Breast epithelium (tissue), 3 donors: Measurements from ENCODE around the gene FAM131C.

Experiments used
- CTCF ChIP-seq, 3 donors: fragments of 450-650 bp; IDR thresholded peaks; one replicate each; pipeline ENCODE4 v1.5.1; 2016 to 2017; ENCODE audit warnings: antibody characterized with exemption in 3 of 3, mild to moderate bottlenecking in 3 of 3, moderate library complexity in 3 of 3
- POLR2A ChIP-seq: fragments of 450-650 bp; IDR thresholded peaks from one replicate; pipeline ENCODE4 v1.6.1; 2016; ENCODE audit warnings: antibody characterized with exemption, mild to moderate bottlenecking, moderate library complexity
- POLR2AphosphoS5 ChIP-seq, 3 donors: sonication (generic); formaldehyde crosslinking; IDR thresholded peaks; one replicate each; pipeline ENCODE4 v1.6.1; 2017; ENCODE audit warnings: antibody characterized with exemption in 3 of 3

GRCh38 chr1:16091296-16091695 lies 17.8 kb upstream of the FAM131C start:
- TF ChIP-seq CTCF (IDR thresholded peaks at IDR 0.05), result no peak
- TF ChIP-seq POLR2AphosphoS5 (IDR thresholded peaks at IDR 0.05), result peak in 1 of 3 donors; percentile 51
- no peak for TF ChIP-seq POLR2A
